ENCODE data around the gene F13A1. TPM values are rescaled to one million over a fixed set of nuclear protein-coding genes. Genes with fewer than 3 reads are reported as not detected.
A peak's percentile ranks its signal among the peaks of the same experiment; 100 is the strongest.

The F13A1 gene
- 100 to 1,000 TPM; 134 to 529 (median 302) TPM for total RNA-seq

- no peak for TF ChIP-seq CTCF (IDR thresholded peaks at IDR 0.05)
- DNase-seq (ENCODE audit: low spot score) = no peak
- peak; percentile 28 for ATAC-seq (ENCODE audit: low FRiP score)
Measured at GRCh38 chr6:6319952-6320811, at the start of gene F13A1. TSS of gene F13A1 (minus strand) at chr6:6320662. CDS start at chr6:6318664, 1,998 bp downstream.

- ATAC-seq (ENCODE audit: low FRiP score) (no peak), DNase-seq (ENCODE audit: low spot score) (no peak)
- TF ChIP-seq CTCF (IDR thresholded peaks at IDR 0.05) = no peak
Measured at GRCh38 chr6:6368684-6369052, 48.2 kb upstream of the F13A1 start.

- ATAC-seq (ENCODE audit: low FRiP score) = no peak
- TF ChIP-seq CTCF (IDR thresholded peaks at IDR 0.05) = no peak
Measured at GRCh38 chr6:6368040-6368683, 47.7 kb upstream of the F13A1 start.

GRCh38 chr6:6366803-6367202 lies 46.3 kb upstream of the F13A1 start:
- ATAC-seq (ENCODE audit: low FRiP score) (no peak), DNase-seq (ENCODE audit: low spot score) (no peak)
- TF ChIP-seq CTCF (IDR thresholded peaks at IDR 0.05) = no peak

More at GRCh38 chr6:6368040-6368683, 47.7 kb upstream of the F13A1 start:
- no peak for DNase-seq (ENCODE audit: low spot score)

GRCh38 chr6:6365242-6365641 lies 44.8 kb upstream of the F13A1 start:
- TF ChIP-seq CTCF (IDR thresholded peaks at IDR 0.05) = no peak
- ATAC-seq (ENCODE audit: low FRiP score) (no peak), DNase-seq (ENCODE audit: low spot score) (no peak)

GRCh38 chr6:6362056-6362840 lies 41.8 kb upstream of the F13A1 start:
- ATAC-seq (ENCODE audit: low FRiP score) (no peak), DNase-seq (ENCODE audit: low spot score) (no peak)
- TF ChIP-seq CTCF (IDR thresholded peaks at IDR 0.05) = no peak
